Osteocyte (in vitro differentiated cells): ENCODE measurements around the gene LINS1. TPM values are rescaled to one million over a fixed set of nuclear protein-coding genes. Genes with fewer than 3 reads are reported as not detected.

Experiments used
- DNase-seq: peaks from one replicate; pipeline ENCODE4 v3.0.0; 2021; ENCODE audit warnings: mixed read lengths; ENCODE audit not compliant: unreplicated experiment; ENCODE audit errors: extremely low spot score
- H3K27ac Mint-ChIP-seq: one replicate; pipeline ENCODE4 v1.8.0; 2021; ENCODE audit warnings: mild to moderate bottlenecking, mixed read lengths; ENCODE audit not compliant: unreplicated experiment
- H3K27me3 Mint-ChIP-seq: one replicate; pipeline ENCODE4 v1.8.0; 2021; ENCODE audit warnings: mixed read lengths; ENCODE audit not compliant: unreplicated experiment
- H3K36me3 Mint-ChIP-seq: one replicate; pipeline ENCODE4 v1.8.0; 2021; ENCODE audit warnings: mixed read lengths; ENCODE audit not compliant: unreplicated experiment
- H3K4me1 Mint-ChIP-seq: one replicate; pipeline ENCODE4 v1.8.0; 2021; ENCODE audit warnings: mixed read lengths; ENCODE audit not compliant: unreplicated experiment
- H3K4me3 Mint-ChIP-seq: one replicate; pipeline ENCODE4 v1.8.0; 2021; ENCODE audit warnings: mild to moderate bottlenecking, moderate library complexity, mixed read lengths; ENCODE audit not compliant: unreplicated experiment
- H3K9me3 Mint-ChIP-seq: one replicate; pipeline ENCODE4 v1.8.0; 2021; ENCODE audit warnings: mixed read lengths; ENCODE audit not compliant: unreplicated experiment
- CTCF ChIP-seq: fragments of 200-600 bp; sonication (generic); IDR thresholded peaks from 2 replicates; pipeline ENCODE4 v1.5.0; 2021; ENCODE audit warnings: antibody characterized with exemption, mild to moderate bottlenecking, moderate library complexity
- total RNA-seq: library from RNA; stranded (reverse); gene quantifications from 2 replicates; pipeline ENCODE4 v1.2.1, GENCODE V29; 2021

The LINS1 gene
- total RNA-seq, 1 donor from 2014 or later = 9.7 TPM

GRCh38 chr15:100588638-100589242 is 13.2 kb downstream of the LINS1 start:
- peaks cover 3% of the 10 kb centered on the region for H3K36me3 Mint-ChIP-seq
- H3K27me3 Mint-ChIP-seq = no peaks in the 10 kb centered on the region
- no peak overlapping the region for H3K4me3 Mint-ChIP-seq
- peaks cover 10% of the 10 kb centered on the region for H3K9me3 Mint-ChIP-seq
- no peak overlapping the region for H3K27ac Mint-ChIP-seq
- peaks cover 4% of the 10 kb centered on the region for H3K4me1 Mint-ChIP-seq
- TF ChIP-seq CTCF = no peak
- no peak for DNase-seq

DNA sequence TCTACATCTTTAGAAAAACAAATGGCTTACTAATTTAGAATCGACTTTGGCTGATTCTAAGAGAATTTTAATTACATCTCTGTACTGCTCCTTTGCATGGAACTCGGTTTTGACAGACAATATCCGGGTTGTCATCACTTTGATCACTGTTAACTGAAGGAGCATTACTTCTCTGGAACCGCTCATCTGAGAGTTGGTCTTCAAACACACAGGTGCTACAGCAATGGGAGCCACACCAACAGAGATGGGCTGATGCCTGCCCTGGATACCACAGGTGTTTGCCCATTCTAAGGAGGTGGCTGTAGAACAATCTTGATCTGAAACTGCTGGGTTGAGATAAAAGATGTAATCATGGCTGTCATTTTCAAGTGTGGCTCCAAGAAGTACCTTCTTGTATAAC is 21.6 kb downstream of the LINS1 start:
- Mint-ChIP-seq H3K36me3 (no peaks in the 10 kb centered on the region), H3K4me3 (no peak overlapping the region), H3K27ac (no peak overlapping the region), H3K4me1 (no peaks in the 10 kb centered on the region), H3K27me3 (no peaks in the 10 kb centered on the region), H3K9me3 (peaks cover 3% of the 10 kb centered on the region)
- TF ChIP-seq CTCF = no peak
- no peak for DNase-seq

GRCh38 chr15:100573526-100573925 is 28.5 kb downstream of the LINS1 start:
- H3K27ac Mint-ChIP-seq = no peak overlapping the region
- H3K4me3 Mint-ChIP-seq = no peak overlapping the region
- no peaks in the 10 kb centered on the region for H3K4me1 Mint-ChIP-seq
- peaks cover 13% of the 10 kb centered on the region for H3K36me3 Mint-ChIP-seq
- no peaks in the 10 kb centered on the region for H3K27me3 Mint-ChIP-seq
- no peak for TF ChIP-seq CTCF
- no peak for DNase-seq
- H3K9me3 Mint-ChIP-seq = no peaks in the 10 kb centered on the region

- H3K4me3 Mint-ChIP-seq = no peak overlapping the region
- H3K36me3 Mint-ChIP-seq = peaks cover 13% of the 10 kb centered on the region
- H3K27ac Mint-ChIP-seq = no peak overlapping the region
- H3K4me1 Mint-ChIP-seq = no peaks in the 10 kb centered on the region
- no peaks in the 10 kb centered on the region for H3K27me3 Mint-ChIP-seq
- TF ChIP-seq CTCF = peak; percentile 59
- DNase-seq = no peak
- no peaks in the 10 kb centered on the region for H3K9me3 Mint-ChIP-seq
Measured at GRCh38 chr15:100572362-100572983, 29.5 kb downstream of the LINS1 start.

GRCh38 chr15:100571592-100572167 is 30.3 kb downstream of the LINS1 start:
- peaks cover 13% of the 10 kb centered on the region for H3K36me3 Mint-ChIP-seq
- no peak overlapping the region for H3K4me3 Mint-ChIP-seq
- TF ChIP-seq CTCF = no peak
- no peaks in the 10 kb centered on the region for H3K4me1 Mint-ChIP-seq
- DNase-seq = no peak
- H3K27me3 Mint-ChIP-seq = no peaks in the 10 kb centered on the region
- H3K27ac Mint-ChIP-seq = no peak overlapping the region
- H3K9me3 Mint-ChIP-seq = no peaks in the 10 kb centered on the region
